ENCODE results near the gene CDH18.

The CDH18 gene

GRCh38 chr5:19625562-19625961 lies 362.4 kb downstream of the CDH18 start:
- Histone ChIP-seq H2AFZ (ENCODE audit: low read depth) (no peak overlapping the region), H4K20me1 (ENCODE audit: insufficient read depth) (no peaks in the 10 kb centered on the region), H3K79me2 (ENCODE audit: insufficient read depth, low read depth) (no peaks in the 10 kb centered on the region), H3K36me3 (ENCODE audit: insufficient read depth) (no peaks in the 10 kb centered on the region), H3K4me3 (IDR thresholded peaks at IDR 0.05; ENCODE audit: insufficient read depth, low read depth, low read length) (no peak overlapping the region), H3K4me2 (no peak overlapping the region), H3K27me3 (ENCODE audit: insufficient read depth, low read depth) (no peaks in the 10 kb centered on the region), H3K9ac (no peak overlapping the region), H3K27ac (no peak overlapping the region), H3K4me1 (ENCODE audit: low read depth, poor library complexity, severe bottlenecking) (no peaks in the 10 kb centered on the region)
- TF ChIP-seq CTCF (conservative IDR thresholded peaks at IDR 0.05; ENCODE audit: low read depth, low read length): no peak

- no peak for TF ChIP-seq CTCF (conservative IDR thresholded peaks at IDR 0.05; ENCODE audit: low read depth, low read length)
- Histone ChIP-seq H3K4me2 (no peak overlapping the region), H3K27me3 (ENCODE audit: insufficient read depth, low read depth) (no peaks in the 10 kb centered on the region), H3K4me3 (IDR thresholded peaks at IDR 0.05; ENCODE audit: insufficient read depth, low read depth, low read length) (no peak overlapping the region), H3K79me2 (ENCODE audit: insufficient read depth, low read depth) (no peaks in the 10 kb centered on the region), H3K4me1 (ENCODE audit: low read depth, poor library complexity, severe bottlenecking) (no peaks in the 10 kb centered on the region), H2AFZ (ENCODE audit: low read depth) (no peak overlapping the region), H3K27ac (no peak overlapping the region), H3K36me3 (ENCODE audit: insufficient read depth) (no peaks in the 10 kb centered on the region), H3K9ac (no peak overlapping the region), H4K20me1 (ENCODE audit: insufficient read depth) (no peaks in the 10 kb centered on the region)
Observed at GRCh38 chr5:19619571-19619970, 368.4 kb downstream of the CDH18 start.

- no peak overlapping the region for H2AFZ ChIP-seq (ENCODE audit: low read depth)
Observed at GRCh38 chr5:19616701-19617215, 371.2 kb downstream of the CDH18 start.

GRCh38 chr5:19615661-19616060 lies 372.3 kb downstream of the CDH18 start:
- Histone ChIP-seq H2AFZ (ENCODE audit: low read depth) (no peak overlapping the region), H3K79me2 (ENCODE audit: insufficient read depth, low read depth) (no peaks in the 10 kb centered on the region), H3K27me3 (ENCODE audit: insufficient read depth, low read depth) (no peaks in the 10 kb centered on the region), H3K4me2 (no peak overlapping the region), H4K20me1 (ENCODE audit: insufficient read depth) (no peaks in the 10 kb centered on the region), H3K9ac (no peak overlapping the region), H3K4me3 (IDR thresholded peaks at IDR 0.05; ENCODE audit: insufficient read depth, low read depth, low read length) (no peak overlapping the region), H3K27ac (no peak overlapping the region), H3K4me1 (ENCODE audit: low read depth, poor library complexity, severe bottlenecking) (no peaks in the 10 kb centered on the region), H3K36me3 (ENCODE audit: insufficient read depth) (no peaks in the 10 kb centered on the region)
- TF ChIP-seq CTCF (conservative IDR thresholded peaks at IDR 0.05; ENCODE audit: low read depth, low read length): no peak

More at GRCh38 chr5:19616701-19617215, 371.2 kb downstream of the CDH18 start:
- Histone ChIP-seq H3K9ac (no peak overlapping the region), H3K36me3 (ENCODE audit: insufficient read depth) (no peaks in the 10 kb centered on the region), H3K27me3 (ENCODE audit: insufficient read depth, low read depth) (no peaks in the 10 kb centered on the region), H4K20me1 (ENCODE audit: insufficient read depth) (no peaks in the 10 kb centered on the region), H3K4me1 (ENCODE audit: low read depth, poor library complexity, severe bottlenecking) (no peaks in the 10 kb centered on the region), H3K4me3 (IDR thresholded peaks at IDR 0.05; ENCODE audit: insufficient read depth, low read depth, low read length) (no peak overlapping the region), H3K4me2 (no peak overlapping the region), H3K27ac (no peak overlapping the region), H3K79me2 (ENCODE audit: insufficient read depth, low read depth) (no peaks in the 10 kb centered on the region)
- no peak for TF ChIP-seq CTCF (conservative IDR thresholded peaks at IDR 0.05; ENCODE audit: low read depth, low read length)
